Thymus (tissue), 11 donors: ENCODE measurements around the gene GRIN2C. TPM values are rescaled to one million over a fixed set of nuclear protein-coding genes. Genes with fewer than 3 reads are reported as not detected.

Source experiments
- DNase-seq, 9 donors: peaks; one replicate each; pipeline ENCODE4 v3.0.0-alpha.2; 2013; ENCODE audit warnings: low spot score in 9 of 9, low read depth in 6 of 9, missing footprints in 1 of 9
- H3K27ac ChIP-seq, 2 donors: one replicate each; pipeline ENCODE4 v1.5.1; 2013; ENCODE audit warnings: control low read depth in 1 of 2, low read depth in 1 of 2, low read length in 1 of 2, mild to moderate bottlenecking in 1 of 2, moderate library complexity in 1 of 2
- H3K27me3 ChIP-seq, 2 donors: one replicate each; pipeline ENCODE4 v1.5.1; 2013; ENCODE audit warnings: low read length in 1 of 2; ENCODE audit not compliant: control insufficient read depth in 2 of 2, insufficient read depth in 1 of 2
- H3K36me3 ChIP-seq, 2 donors: one replicate each; pipeline ENCODE4 v1.5.1; 2013; ENCODE audit warnings: low read length in 1 of 2, mild to moderate bottlenecking in 1 of 2, moderate library complexity in 1 of 2; ENCODE audit not compliant: control insufficient read depth in 2 of 2, insufficient read depth in 2 of 2
- H3K4me1 ChIP-seq, 2 donors: one replicate each; pipeline ENCODE4 v1.5.1; 2013; ENCODE audit warnings: low read length in 2 of 2; ENCODE audit not compliant: control insufficient read depth in 2 of 2, insufficient read depth in 2 of 2
- H3K4me3 ChIP-seq, 2 donors: one replicate each; pipeline ENCODE4 v1.5.1; 2013; ENCODE audit warnings: low read length in 2 of 2, control low read depth in 1 of 2, mild to moderate bottlenecking in 1 of 2
- H3K9me3 ChIP-seq, 2 donors: one replicate each; pipeline ENCODE4 v1.5.1; 2013; ENCODE audit warnings: low read length in 1 of 2, mild to moderate bottlenecking in 1 of 2; ENCODE audit not compliant: control insufficient read depth in 2 of 2, insufficient read depth in 1 of 2
- WGBS: extraction: QIAGEN DNeasy Blood & Tissue Kit; methylation state at CpG from one replicate; pipeline ENCODE4 v1.1.7; 2013; 5-methylcytosine and 5-hydroxymethylcytosine counted together
- polyA plus RNA-seq: library from polyadenylated mRNA; stranded (reverse); fragments of 200-250 nt; gene quantifications from one replicate; pipeline ENCODE4 v1.2.3, GENCODE V29; 2013
- total RNA-seq: library from RNA; stranded (reverse); fragments of 120-200 nt; gene quantifications from one replicate; pipeline ENCODE4 v1.2.4, GENCODE V29; 2013
- donor health status: healthy.

The GRIN2C gene
- total and polyA plus RNA-seq, 2 donors, result 0.05 to 0.07 TPM

- Histone ChIP-seq H3K9me3 (no peaks in the 10 kb centered on the region), H3K27me3 (peaks cover 24 to 46% of the 10 kb centered on the region in 2 donors), H3K36me3 (peaks cover 0 to 10% of the 10 kb centered on the region in 2 donors), H3K27ac (no peak overlapping the region), H3K4me3 (no peak overlapping the region), H3K4me1 (peaks cover 4 to 11% of the 10 kb centered on the region in 2 donors)
- 9% methylated on average over 88 of the region's 88 CpGs for WGBS
- no peak for DNase-seq
Measured at GRCh38 chr17:74842599-74843351, 16.9 kb downstream of the GRIN2C start.

GRCh38 chr17:74842146-74842598, 17.5 kb downstream of the GRIN2C start:
- Histone ChIP-seq H3K4me3 (no peak overlapping the region), H3K9me3 (no peaks in the 10 kb centered on the region), H3K27ac (no peak overlapping the region), H3K27me3 (peaks cover 24 to 46% of the 10 kb centered on the region in 2 donors), H3K36me3 (peaks cover 0 to 10% of the 10 kb centered on the region in 2 donors), H3K4me1 (peaks cover 4 to 11% of the 10 kb centered on the region in 2 donors)
- DNase-seq, result no peak
- WGBS, result 93% methylated on average over 8 of the region's 8 CpGs

GRCh38 chr17:74840989-74841666, 18.6 kb downstream of the GRIN2C start:
- Histone ChIP-seq H3K27ac (peak overlapping the region in 1 of 2 donors; percentile 13), H3K36me3 (peaks cover 5 to 15% of the 10 kb centered on the region in 2 donors), H3K4me3 (no peak overlapping the region), H3K4me1 (peaks cover 4 to 11% of the 10 kb centered on the region in 2 donors), H3K27me3 (peaks cover 24 to 45% of the 10 kb centered on the region in 2 donors), H3K9me3 (no peaks in the 10 kb centered on the region)
- DNase-seq, result no peak
- 38% methylated on average over 13 of the region's 13 CpGs for WGBS

GRCh38 chr17:74839990-74840852, 19.5 kb downstream of the GRIN2C start:
- Histone ChIP-seq H3K4me1 (peaks cover 4 to 11% of the 10 kb centered on the region in 2 donors), H3K27me3 (peaks cover 24 to 42% of the 10 kb centered on the region in 2 donors), H3K9me3 (no peaks in the 10 kb centered on the region), H3K27ac (no peak overlapping the region), H3K4me3 (no peak overlapping the region), H3K36me3 (peaks cover 5 to 21% of the 10 kb centered on the region in 2 donors)
- DNase-seq, result no peak
- WGBS, result 82% methylated on average over 6 of the region's 7 CpGs

DNA sequence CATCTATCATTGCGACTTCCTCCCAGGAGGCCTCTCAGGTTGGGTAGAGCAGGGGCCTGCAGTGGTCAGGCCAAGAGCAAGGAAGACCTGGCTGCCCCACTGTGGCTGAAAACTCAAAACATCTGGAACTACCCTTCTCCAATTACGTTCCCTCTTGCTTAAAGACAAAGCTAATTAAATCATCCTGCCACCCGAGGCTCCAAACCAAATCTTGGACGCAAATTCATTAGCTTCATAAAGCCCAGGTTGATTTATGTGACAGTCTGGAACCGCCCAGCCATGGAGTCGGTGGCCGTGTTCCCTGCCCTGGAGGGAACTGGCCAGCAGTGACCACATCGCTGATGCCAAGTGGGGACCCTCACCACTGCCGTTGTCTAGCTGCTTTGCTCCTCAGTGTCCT, 21.4 kb downstream of the GRIN2C start:
- H3K36me3 ChIP-seq, result peaks cover 5 to 21% of the 10 kb centered on the region in 2 donors
- DNase-seq, result no peak

DNA sequence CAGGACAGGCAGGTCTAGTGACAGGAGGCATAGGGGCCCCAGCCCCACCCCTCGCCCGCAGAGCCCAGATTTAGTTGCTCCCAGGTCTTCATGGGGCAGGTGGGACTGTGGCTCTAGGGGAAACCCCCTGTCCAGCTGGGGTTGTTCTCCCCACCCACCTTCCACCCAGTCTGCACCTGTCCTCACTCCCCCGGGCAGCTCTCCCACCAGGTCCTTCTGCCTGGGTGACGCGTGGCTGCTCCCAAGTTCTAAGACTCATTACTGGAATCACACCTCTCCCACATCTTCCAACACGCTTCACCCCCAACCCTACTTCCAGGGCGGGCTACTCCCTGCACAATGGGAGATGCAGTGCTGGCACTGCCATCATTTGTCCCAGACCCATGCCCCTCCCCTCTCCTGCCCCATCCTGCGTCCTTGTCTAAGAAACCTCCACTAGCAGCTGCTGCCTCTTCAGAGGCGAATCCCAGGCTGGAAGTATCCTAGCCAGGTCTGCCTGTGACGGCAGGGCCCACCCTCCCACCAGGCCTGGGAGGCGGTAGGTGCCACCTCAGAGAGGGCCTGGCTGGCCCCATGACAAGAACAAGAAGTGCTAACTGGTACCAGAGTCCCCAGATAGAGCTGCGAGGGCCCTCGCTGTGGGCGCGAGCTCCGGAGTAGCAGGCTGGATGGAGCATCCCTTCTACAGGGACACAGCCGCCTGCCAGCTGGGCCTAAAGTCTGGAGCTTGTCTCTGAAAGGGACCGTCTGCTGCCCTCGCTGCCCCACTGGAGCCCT, 22.8 kb downstream of the GRIN2C start:
- Histone ChIP-seq H3K4me3 (no peak overlapping the region), H3K36me3 (peaks cover 5 to 21% of the 10 kb centered on the region in 2 donors), H3K9me3 (no peaks in the 10 kb centered on the region), H3K27me3 (peaks cover 7 to 17% of the 10 kb centered on the region in 2 donors), H3K27ac (no peak overlapping the region), H3K4me1 (peaks cover 0 to 16% of the 10 kb centered on the region in 2 donors)
- WGBS, result 96% methylated on average over 19 of the region's 19 CpGs
- DNase-seq, result no peak

More for the DNA sequence above, 21.4 kb downstream of the GRIN2C start:
- peaks cover 4 to 16% of the 10 kb centered on the region in 2 donors for H3K4me1 ChIP-seq
- H3K27ac ChIP-seq, result no peak overlapping the region
- no peak overlapping the region for H3K4me3 ChIP-seq
- H3K27me3 ChIP-seq, result peaks cover 21 to 28% of the 10 kb centered on the region in 2 donors
- no peaks in the 10 kb centered on the region for H3K9me3 ChIP-seq
- 97% methylated on average over 9 of the region's 9 CpGs for WGBS

- H3K36me3 ChIP-seq, result peaks cover 5 to 21% of the 10 kb centered on the region in 2 donors
- H3K27me3 ChIP-seq, result peaks cover 0 to 10% of the 10 kb centered on the region in 2 donors
- WGBS, result 98% methylated on average over 26 of the region's 26 CpGs
- DNase-seq, result no peak
- no peak overlapping the region for H3K4me3 ChIP-seq
- H3K27ac ChIP-seq, result no peak overlapping the region
- H3K9me3 ChIP-seq, result no peaks in the 10 kb centered on the region
- H3K4me1 ChIP-seq, result peaks cover 0 to 15% of the 10 kb centered on the region in 2 donors
Measured at GRCh38 chr17:74836191-74836590, 23.5 kb downstream of the GRIN2C start.
